IPS-20b (cell line): ENCODE results near the gene GUCY2F.
A peak's percentile ranks its signal among the peaks of the same experiment; 100 is the strongest.

Source experiments
- H3K27ac ChIP-seq: one replicate; pipeline ENCODE4 v1.5.1; 2013; ENCODE audit warnings: low read length
- H3K27me3 ChIP-seq: 2 replicates; pipeline ENCODE4 v1.6.1; 2013; ENCODE audit warnings: mild to moderate bottlenecking, low read length, inconsistent platforms; ENCODE audit not compliant: insufficient read depth
- H3K36me3 ChIP-seq: 2 replicates; pipeline ENCODE4 v1.6.1; 2013; ENCODE audit warnings: low read depth, mild to moderate bottlenecking, inconsistent platforms, low read length, moderate library complexity; ENCODE audit not compliant: insufficient read depth
- H3K4me1 ChIP-seq: 2 replicates; pipeline ENCODE4 v1.6.1; 2013; ENCODE audit warnings: mild to moderate bottlenecking, control low read depth, inconsistent platforms, low read length, moderate library complexity; ENCODE audit not compliant: insufficient read depth
- H3K4me3 ChIP-seq: 2 replicates; pipeline ENCODE4 v1.5.1; 2013; ENCODE audit warnings: mild to moderate bottlenecking, low read length, inconsistent platforms
- H3K9ac ChIP-seq: 2 replicates; pipeline ENCODE4 v1.6.1; 2013; ENCODE audit warnings: low read depth, mild to moderate bottlenecking, inconsistent platforms, low read length, moderate library complexity
- H3K9me3 ChIP-seq: 2 replicates; pipeline ENCODE4 v1.6.1; 2013; ENCODE audit warnings: mild to moderate bottlenecking, low read depth, low read length, inconsistent platforms; ENCODE audit not compliant: insufficient read depth

GUCY2F gene

GRCh38 chrX:109481986-109482385 is at the start of gene GUCY2F:
GUCY2F (minus strand) TSS chrX:109482086; CDS start chrX:109475936, 6,150 bp downstream.
- H3K9ac ChIP-seq, result no peak within 1 kb of the TSS
- H3K4me3 ChIP-seq, result no peak within 1 kb of the TSS
- H3K9me3 ChIP-seq, result no peaks in the 10 kb centered on the region

GRCh38 chrX:109519001-109519400 is 37.1 kb upstream of the GUCY2F start:
- Histone ChIP-seq H3K27ac (no peak overlapping the region), H3K4me3 (no peak overlapping the region), H3K9me3 (no peaks in the 10 kb centered on the region), H3K9ac (no peak overlapping the region), H3K36me3 (no peaks in the 10 kb centered on the region), H3K27me3 (no peaks in the 10 kb centered on the region), H3K4me1 (no peaks in the 10 kb centered on the region)

More at GRCh38 chrX:109481986-109482385, at the start of gene GUCY2F:
- Histone ChIP-seq H3K36me3 (no peaks in the 10 kb centered on the region), H3K4me1 (no peaks in the 10 kb centered on the region), H3K27me3 (no peaks in the 10 kb centered on the region), H3K27ac (no peak within 1 kb of the TSS)

GRCh38 chrX:109511113-109511512 is 29.2 kb upstream of the GUCY2F start:
- Histone ChIP-seq H3K4me1 (no peaks in the 10 kb centered on the region), H3K4me3 (no peak overlapping the region), H3K27me3 (no peaks in the 10 kb centered on the region), H3K9ac (no peak overlapping the region), H3K36me3 (no peaks in the 10 kb centered on the region), H3K27ac (no peak overlapping the region), H3K9me3 (no peaks in the 10 kb centered on the region)

GRCh38 chrX:109508915-109509314 is 27.0 kb upstream of the GUCY2F start:
- Histone ChIP-seq H3K27me3 (no peaks in the 10 kb centered on the region), H3K9ac (no peak overlapping the region)

GRCh38 chrX:109501176-109501575 is 19.3 kb upstream of the GUCY2F start:
- Histone ChIP-seq H3K27ac (no peak overlapping the region), H3K9me3 (no peaks in the 10 kb centered on the region), H3K27me3 (no peaks in the 10 kb centered on the region), H3K4me3 (no peak overlapping the region), H3K9ac (no peak overlapping the region), H3K4me1 (no peaks in the 10 kb centered on the region), H3K36me3 (no peaks in the 10 kb centered on the region)

More at GRCh38 chrX:109508915-109509314, 27.0 kb upstream of the GUCY2F start:
- Histone ChIP-seq H3K4me1 (no peaks in the 10 kb centered on the region), H3K27ac (no peak overlapping the region), H3K36me3 (no peaks in the 10 kb centered on the region), H3K4me3 (no peak overlapping the region), H3K9me3 (no peaks in the 10 kb centered on the region)

GRCh38 chrX:109498434-109498833 is 16.5 kb upstream of the GUCY2F start:
- Histone ChIP-seq H3K9ac (no peak overlapping the region), H3K36me3 (no peaks in the 10 kb centered on the region), H3K4me3 (no peak overlapping the region), H3K27me3 (no peaks in the 10 kb centered on the region), H3K27ac (no peak overlapping the region), H3K9me3 (no peaks in the 10 kb centered on the region), H3K4me1 (no peaks in the 10 kb centered on the region)

GRCh38 chrX:109489174-109489573 is 7.3 kb upstream of the GUCY2F start:
- Histone ChIP-seq H3K9me3 (no peaks in the 10 kb centered on the region), H3K4me1 (no peaks in the 10 kb centered on the region), H3K4me3 (no peak overlapping the region), H3K36me3 (no peaks in the 10 kb centered on the region), H3K9ac (no peak overlapping the region), H3K27ac (no peak overlapping the region), H3K27me3 (no peaks in the 10 kb centered on the region)

- no peaks in the 10 kb centered on the region for H3K36me3 ChIP-seq
- H3K4me1 ChIP-seq, result no peaks in the 10 kb centered on the region
- no peak overlapping the region for H3K9ac ChIP-seq
- no peak overlapping the region for H3K27ac ChIP-seq
- H3K27me3 ChIP-seq, result no peaks in the 10 kb centered on the region
- H3K4me3 ChIP-seq, result no peak overlapping the region
- no peaks in the 10 kb centered on the region for H3K9me3 ChIP-seq
Observed at GRCh38 chrX:109487640-109488039, 5.8 kb upstream of the GUCY2F start.

GRCh38 chrX:109485470-109486340 is 3.8 kb upstream of the GUCY2F start:
- Histone ChIP-seq H3K27ac (no peak overlapping the region), H3K4me3 (no peak overlapping the region), H3K4me1 (no peaks in the 10 kb centered on the region), H3K36me3 (no peaks in the 10 kb centered on the region), H3K9ac (no peak overlapping the region), H3K9me3 (no peaks in the 10 kb centered on the region), H3K27me3 (no peaks in the 10 kb centered on the region)

GRCh38 chrX:109484886-109485285 is 3.0 kb upstream of the GUCY2F start:
- H3K27me3 ChIP-seq, result no peaks in the 10 kb centered on the region
- no peaks in the 10 kb centered on the region for H3K9me3 ChIP-seq
- H3K27ac ChIP-seq, result no peak overlapping the region
- no peaks in the 10 kb centered on the region for H3K36me3 ChIP-seq
- H3K4me1 ChIP-seq, result no peaks in the 10 kb centered on the region
- H3K9ac ChIP-seq, result no peak overlapping the region
- no peak overlapping the region for H3K4me3 ChIP-seq

- Histone ChIP-seq H3K27me3 (no peaks in the 10 kb centered on the region), H3K4me1 (peaks cover 15% of the 10 kb centered on the region), H3K4me3 (peak overlapping the region; percentile 52), H3K27ac (no peak overlapping the region), H3K9me3 (no peaks in the 10 kb centered on the region), H3K36me3 (no peaks in the 10 kb centered on the region), H3K9ac (peak overlapping the region; percentile 34; the same call in 1 of the 2 replicates)
Observed at GRCh38 chrX:109475174-109475891, 6.6 kb downstream of the GUCY2F start.
